Prostate gland (tissue), 2 donors: ENCODE results near the gene BMPR2. TPM values are rescaled to one million over a fixed set of nuclear protein-coding genes. Genes with fewer than 3 reads are reported as not detected.
"Not testable (repeated sequence)": the region's sequence is repeated elsewhere in the genome, so short reads cannot be mapped to it uniquely, and the experiment has no call there.

Experiments used
- DNase-seq: peaks from one replicate; pipeline ENCODE4 v3.0.0-alpha.2; 2019; ENCODE audit warnings: low spot score
- H3K27ac ChIP-seq, 2 donors: fragments of 200-600 bp; sonication (generic); 2 replicates each; pipeline ENCODE4 v1.5.1; 2017 to 2019
- H3K27me3 ChIP-seq: fragments of 200-600 bp; sonication (generic); replicated peaks from 2 replicates; pipeline ENCODE4 v1.5.1; 2019; ENCODE audit not compliant: insufficient read depth
- H3K36me3 ChIP-seq, 2 donors: fragments of 200-600 bp; sonication (generic); 1 replicate in 1 of 2; 2 replicates in 1 of 2; pipeline versions ENCODE4 v1.5.1 to v1.8.1; 2017 to 2019
- H3K4me1 ChIP-seq: fragments of 200-600 bp; sonication (generic); replicated peaks from 2 replicates; pipeline ENCODE4 v1.5.1; 2019
- H3K4me3 ChIP-seq, 2 donors: fragments of 200-600 bp; sonication (generic); 2 replicates each; pipeline ENCODE4 v1.5.1; 2017 to 2019
- H3K9me3 ChIP-seq: fragments of 200-600 bp; sonication (generic); 2 replicates; pipeline ENCODE4 v1.5.1; 2017
- POLR2A ChIP-seq: fragments of 450-650 bp; IDR thresholded peaks from one replicate; pipeline ENCODE4 v1.6.1; 2016; ENCODE audit warnings: antibody characterized with exemption, mild to moderate bottlenecking
- POLR2AphosphoS5 ChIP-seq: sonication (generic); formaldehyde crosslinking; IDR thresholded peaks from one replicate; pipeline ENCODE4 v1.6.1; 2017; ENCODE audit warnings: antibody characterized with exemption
- WGBS: methylation state at CpG from one replicate; pipeline ENCODE4 v1.1.5; 2018; 5-methylcytosine and 5-hydroxymethylcytosine counted together
- intact Hi-C: fragments of 100-400 bp; cut with DNase I; formaldehyde crosslinking; loops from one replicate; pipeline ENCODE4 v1.14.2; 2022
- total RNA-seq, 2 donors: library from RNA; depleted of rRNA; stranded (reverse); fragments of >200 nt; gene quantifications; one replicate each; pipeline ENCODE4 v1.1.0, GENCODE V29; 2016
- TF ChIP-seq, protein P1 (sequence below), 4 experiments: fragments of 200-600 bp in 2 of 4; fragments of 450-650 bp in 2 of 4; sonication (generic) in 2 of 4; IDR thresholded peaks; 1 replicate in 3 of 4; 2 replicates in 1 of 4; pipeline ENCODE4 v1.5.1; 2016 to 2019; ENCODE audit warnings: antibody characterized with exemption in 4 of 4, mild to moderate bottlenecking in 2 of 4, moderate library complexity in 2 of 4

BMPR2 gene
- total RNA-seq, 2 donors from 2014 or later: 41.1 to 69.9 TPM

GRCh38 chr2:202355993-202356505 is 20.1 kb upstream of the BMPR2 start:
- WGBS: 21% methylated on average over 1 of the region's 1 CpG
- no peaks in the 10 kb centered on the region for H3K36me3 ChIP-seq
- TF ChIP-seq, protein P1, sequence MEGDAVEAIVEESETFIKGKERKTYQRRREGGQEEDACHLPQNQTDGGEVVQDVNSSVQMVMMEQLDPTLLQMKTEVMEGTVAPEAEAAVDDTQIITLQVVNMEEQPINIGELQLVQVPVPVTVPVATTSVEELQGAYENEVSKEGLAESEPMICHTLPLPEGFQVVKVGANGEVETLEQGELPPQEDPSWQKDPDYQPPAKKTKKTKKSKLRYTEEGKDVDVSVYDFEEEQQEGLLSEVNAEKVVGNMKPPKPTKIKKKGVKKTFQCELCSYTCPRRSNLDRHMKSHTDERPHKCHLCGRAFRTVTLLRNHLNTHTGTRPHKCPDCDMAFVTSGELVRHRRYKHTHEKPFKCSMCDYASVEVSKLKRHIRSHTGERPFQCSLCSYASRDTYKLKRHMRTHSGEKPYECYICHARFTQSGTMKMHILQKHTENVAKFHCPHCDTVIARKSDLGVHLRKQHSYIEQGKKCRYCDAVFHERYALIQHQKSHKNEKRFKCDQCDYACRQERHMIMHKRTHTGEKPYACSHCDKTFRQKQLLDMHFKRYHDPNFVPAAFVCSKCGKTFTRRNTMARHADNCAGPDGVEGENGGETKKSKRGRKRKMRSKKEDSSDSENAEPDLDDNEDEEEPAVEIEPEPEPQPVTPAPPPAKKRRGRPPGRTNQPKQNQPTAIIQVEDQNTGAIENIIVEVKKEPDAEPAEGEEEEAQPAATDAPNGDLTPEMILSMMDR (IDR thresholded peaks at IDR 0.05): no peak
- TF ChIP-seq POLR2AphosphoS5 (no peak), POLR2A (no peak)
- no peak for DNase-seq
- no peak overlapping the region for H3K4me3 ChIP-seq
- no peaks in the 10 kb centered on the region for H3K27me3 ChIP-seq
- intact Hi-C loops: no loop called here
- H3K9me3 ChIP-seq: no peaks in the 10 kb centered on the region
- H3K4me1 ChIP-seq: no peaks in the 10 kb centered on the region
- no peak overlapping the region for H3K27ac ChIP-seq

DNA sequence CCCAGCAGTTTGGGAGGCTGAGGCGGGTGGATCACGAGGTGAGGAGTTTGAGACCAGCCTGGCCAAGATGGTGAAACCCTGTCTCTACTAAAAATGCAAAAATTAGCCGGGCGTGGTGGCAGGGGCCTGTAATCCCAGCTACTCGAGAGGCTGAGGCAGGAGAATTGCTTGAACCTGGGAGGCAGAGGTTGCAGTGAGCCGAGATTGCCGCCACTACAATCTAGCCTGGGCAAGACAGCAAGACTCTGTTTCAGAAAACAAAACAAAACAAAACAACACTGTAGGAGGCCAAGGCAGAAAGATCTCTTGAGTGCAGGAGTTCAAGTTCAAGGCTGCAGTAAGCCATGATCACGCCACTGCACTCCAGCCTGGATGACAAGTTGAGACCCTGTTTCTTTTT is 17.2 kb upstream of the BMPR2 start:
- intact Hi-C loops, H3K27ac ChIP-seq, H3K4me1 ChIP-seq, H3K9me3 ChIP-seq, H3K4me3 ChIP-seq, H3K27me3 ChIP-seq, H3K36me3 ChIP-seq, DNase-seq: not testable (repeated sequence)
- 91% methylated on average over 8 of the region's 8 CpGs for WGBS

DNA sequence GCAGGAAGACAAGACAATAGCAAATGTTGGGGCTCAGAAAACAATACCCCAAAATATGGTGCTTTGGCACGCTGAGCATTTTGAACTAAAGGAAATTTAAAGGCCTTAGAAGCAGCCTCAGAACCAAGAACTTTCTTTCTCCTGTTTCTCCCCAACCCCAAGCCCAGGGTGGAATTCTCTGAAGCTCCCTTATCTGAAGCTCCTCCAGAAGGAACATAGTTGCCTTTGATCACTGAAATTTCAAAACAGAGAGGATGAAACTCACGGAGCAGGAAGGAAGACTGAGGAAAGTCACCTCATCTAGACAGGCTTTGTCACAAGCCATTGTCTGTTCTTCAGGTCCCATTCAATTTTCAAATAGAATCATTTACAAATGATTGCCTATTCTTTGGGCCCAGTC is 15.5 kb upstream of the BMPR2 start:
- Histone ChIP-seq H3K9me3 (no peaks in the 10 kb centered on the region), H3K27me3 (no peaks in the 10 kb centered on the region), H3K36me3 (no peaks in the 10 kb centered on the region), H3K4me3 (no peak overlapping the region), H3K27ac (no peak overlapping the region), H3K4me1 (no peaks in the 10 kb centered on the region)
- DNase-seq: no peak
- WGBS: 92% methylated on average over 2 of the region's 2 CpGs
- TF ChIP-seq POLR2AphosphoS5 (no peak), POLR2A (no peak)
- TF ChIP-seq, protein P1 (IDR thresholded peaks at IDR 0.05): no peak
- intact Hi-C loops: no loop called here

DNA sequence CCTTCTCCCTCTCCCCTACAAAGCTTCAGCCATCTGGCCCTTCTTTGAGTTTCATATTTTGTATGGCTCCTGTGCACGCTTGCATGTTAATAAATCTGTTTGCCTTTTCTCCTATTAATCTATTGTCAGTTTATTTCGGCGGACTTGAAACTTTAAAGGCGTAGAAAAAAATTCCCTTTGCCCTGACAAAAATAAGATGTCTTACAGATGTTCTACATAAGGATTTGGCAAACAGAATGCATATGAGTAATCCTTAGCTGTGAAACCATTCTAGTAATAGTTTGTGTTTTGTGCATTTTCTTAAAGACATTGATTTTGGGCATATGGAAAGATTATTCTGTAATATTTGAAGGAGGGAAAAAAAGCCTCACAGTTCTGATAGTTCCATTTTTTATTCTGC is 15.0 kb upstream of the BMPR2 start:
- no peak overlapping the region for H3K4me3 ChIP-seq
- no peak for DNase-seq
- 53% methylated on average over 4 of the region's 4 CpGs for WGBS
- H3K4me1 ChIP-seq: no peaks in the 10 kb centered on the region
- H3K9me3 ChIP-seq: no peaks in the 10 kb centered on the region
- intact Hi-C loops: no loop called here
- TF ChIP-seq POLR2AphosphoS5 (no peak), POLR2A (no peak)
- TF ChIP-seq, protein P1 (IDR thresholded peaks at IDR 0.05): no peak
- no peaks in the 10 kb centered on the region for H3K36me3 ChIP-seq
- no peak overlapping the region for H3K27ac ChIP-seq
- no peaks in the 10 kb centered on the region for H3K27me3 ChIP-seq

GRCh38 chr2:202373490-202373889 is 2.6 kb upstream of the BMPR2 start:
- Histone ChIP-seq H3K27me3 (no peaks in the 10 kb centered on the region), H3K27ac (no peak overlapping the region), H3K9me3 (no peaks in the 10 kb centered on the region), H3K36me3 (no peaks in the 10 kb centered on the region), H3K4me1 (no peaks in the 10 kb centered on the region), H3K4me3 (no peak overlapping the region)
- TF ChIP-seq POLR2AphosphoS5: no peak
- TF ChIP-seq, protein P1 (IDR thresholded peaks at IDR 0.05): no peak
- no peak for TF ChIP-seq POLR2A
- intact Hi-C loops: loop anchor here (10.0 kb wide), 1 partner anchor 171 kb away; no protein-coding TSS in a partner anchor
- no peak for DNase-seq
- WGBS: 97% methylated on average over 7 of the region's 7 CpGs

- not testable (repeated sequence) for H3K27me3 ChIP-seq, H3K4me1 ChIP-seq, DNase-seq, H3K9me3 ChIP-seq, H3K36me3 ChIP-seq
- H3K27ac ChIP-seq: peak overlapping the region; percentile 95 to 99
- peak overlapping the region in 1 of 2 donors; percentile 97 for H3K4me3 ChIP-seq
- intact Hi-C loops: loop anchor here (10.0 kb wide), 1 partner anchor 170 kb away; no protein-coding TSS in a partner anchor
- WGBS: 83% methylated on average over 22 of the region's 22 CpGs
Measured at GRCh38 chr2:202374383-202374782, 1.7 kb upstream of the BMPR2 start.
